Panc1 (cell line): ENCODE measurements around the gene CSH1. TPM values are rescaled to one million over a fixed set of nuclear protein-coding genes. Genes with fewer than 3 reads are reported as not detected.

Experiments used
- ATAC-seq: fragments of 200-7000 bp; cut with Tn5 transposase; 2 replicates; pipeline ENCODE4 v1.9.1; 2020; ENCODE audit warnings: mild to moderate bottlenecking, moderate library complexity
- BruUV-seq: library from RNA; stranded (reverse); fragments of 400-500 nt; replicated peaks from 2 replicates; lab custom pipeline; 2021; lab: Mats Ljungman, UMichigan
- CTCF ChIA-PET: fragments of 300-600 bp; sonication (Branson Sonifier 250); formaldehyde crosslinking; loops from one replicate; lab custom pipeline; 2022; ENCODE audit warnings: antibody characterized with exemption; lab: Charles Lee
- POLR2A ChIA-PET: fragments of 300-600 bp; sonication (Branson Sonifier 250); formaldehyde crosslinking; loops from one replicate; lab custom pipeline; 2022; ENCODE audit warnings: antibody characterized with exemption; lab: Charles Lee
- DNase-seq: peaks from one replicate; pipeline ENCODE4 v3.0.0-alpha.2; 2010; ENCODE audit warnings: low read depth, low spot score
- H3K27ac ChIP-seq: 2 replicates; pipeline ENCODE4 v1.5.1; 2011; ENCODE audit warnings: mild to moderate bottlenecking, low read length, inconsistent platforms
- H3K27me3 ChIP-seq: fragments of 200-500 bp; sonication (Bioruptor generic); 2 replicates; pipeline ENCODE4 v1.6.0; 2014; ENCODE audit warnings: low read length, inconsistent platforms; ENCODE audit not compliant: control insufficient read depth, insufficient read depth
- H3K36me3 ChIP-seq: fragments of 200-500 bp; sonication (Bioruptor generic); 2 replicates; pipeline ENCODE4 v1.5.1; 2014; ENCODE audit warnings: inconsistent platforms, mild to moderate bottlenecking, low read length, moderate library complexity; ENCODE audit not compliant: control insufficient read depth, insufficient read depth
- H3K4me1 ChIP-seq: 2 replicates; pipeline ENCODE4 v1.5.1; 2011; ENCODE audit warnings: inconsistent platforms, mild to moderate bottlenecking, low read length, moderate library complexity; ENCODE audit not compliant: control insufficient read depth, insufficient read depth
- H3K4me3 ChIP-seq, 2 experiments: 2 replicates each; pipeline ENCODE4 v1.5.1; 2011 to 2012; ENCODE audit warnings: low read depth in 2 of 2, low read length in 2 of 2, mild to moderate bottlenecking in 2 of 2, inconsistent platforms in 1 of 2, moderate library complexity in 1 of 2
- H3K9me3 ChIP-seq: fragments of 200-500 bp; sonication (Bioruptor generic); 2 replicates; pipeline ENCODE4 v1.5.1; 2014; ENCODE audit warnings: low read depth, mild to moderate bottlenecking, inconsistent platforms, low read length, moderate library complexity; ENCODE audit not compliant: control insufficient read depth, insufficient read depth
- CTCF ChIP-seq: fragments of 450-650 bp; IDR thresholded peaks from 2 replicates; pipeline ENCODE4 v1.5.1; 2017; ENCODE audit warnings: mild to moderate bottlenecking
- POLR2AphosphoS5 ChIP-seq: IDR thresholded peaks from 2 replicates; pipeline ENCODE4 v1.6.1; 2012; ENCODE audit warnings: mild to moderate bottlenecking, low read depth, low read length, moderate library complexity
- REST ChIP-seq, 2 experiments: IDR thresholded peaks; 2 replicates each; pipeline ENCODE4 v1.6.1; 2011 to 2012; ENCODE audit warnings: low read depth in 2 of 2, control low read depth in 1 of 2, low read length in 1 of 2, mild to moderate bottlenecking in 1 of 2, moderate library complexity in 1 of 2; ENCODE audit not compliant: insufficient read depth in 1 of 2
- SIN3A ChIP-seq: IDR thresholded peaks from 2 replicates; pipeline ENCODE4 v1.6.1; 2012; ENCODE audit warnings: low read depth, mild to moderate bottlenecking, low read length, moderate library complexity, borderline replicate concordance; ENCODE audit not compliant: insufficient read depth
- TCF7L2 ChIP-seq: IDR thresholded peaks from 2 replicates; pipeline ENCODE4 v1.6.1; 2011; ENCODE audit warnings: mild to moderate bottlenecking, low read depth, low read length, inconsistent platforms
- in situ Hi-C: cut with HindIII; loops from 2 replicates; pipeline ENCODE4 v1.10.0; 2016; ENCODE audit warnings: low sequenced_read_pairs, low pct_unique_long_range_greater_than_20kb
- intact Hi-C: fragments of 100-400 bp; cut with micrococcal nuclease; formaldehyde crosslinking; loops from one replicate; pipeline ENCODE4 v1.10.0; 2022; ENCODE audit not compliant: unreplicated experiment
- total RNA-seq: library from RNA; stranded (reverse); gene quantifications from one replicate; pipeline ENCODE4 v1.2.1, GENCODE V29; 2021; ENCODE audit not compliant: unreplicated experiment

CSH1 gene
- total RNA-seq, 1 experiment from 2014 or later, result not detected

- intact Hi-C loops, result no loop called here
- Histone ChIP-seq H3K27ac (peak overlapping the region; percentile 79), H3K36me3 (no peaks in the 10 kb centered on the region), H3K27me3 (no peaks in the 10 kb centered on the region), H3K4me3 (peak overlapping the region; percentile 34 to 48), H3K4me1 (peaks cover 2% of the 10 kb centered on the region; the same call in 1 of the 2 replicates), H3K9me3 (no peaks in the 10 kb centered on the region)
- ChIA-PET CTCF (interaction anchor here (0.6 to 0.7 kb wide), 3 partner anchors 75 to 424 kb away, joined by 3 to 4 read pairs (median 3); partner anchors contain the start of gene CCDC47), POLR2A (no interaction called here)
- ATAC-seq (peak; percentile 96), DNase-seq (peak; percentile 60)
- BruUV-seq, result no TSS peak
- TF ChIP-seq REST (IDR thresholded peaks at IDR 0.05; ENCODE audit: insufficient read depth in 1 of 2, low read depth in 2 of 2, low read length in 1 of 2) (no peak), SIN3A (no peak), TCF7L2 (peak; percentile 57; the same call in 1 of the 2 replicates), CTCF (peak; percentile 88)
- in situ Hi-C loops, result no loop called here
Measured at GRCh38 chr17:63848834-63849689, 47.3 kb downstream of the CSH1 start.

GRCh38 chr17:63847525-63848249 lies 48.7 kb downstream of the CSH1 start:
- ChIA-PET POLR2A (no interaction called here), CTCF (no interaction called here)
- ATAC-seq (no peak), DNase-seq (no peak)
- H3K9me3 ChIP-seq, result no peaks in the 10 kb centered on the region
- intact Hi-C loops (no loop called here), in situ Hi-C loops (no loop called here)
- H3K4me1 ChIP-seq, result peaks cover 8% of the 10 kb centered on the region
- BruUV-seq, result no TSS peak
- H3K27ac ChIP-seq, result no peak overlapping the region
- no peaks in the 10 kb centered on the region for H3K27me3 ChIP-seq
- TF ChIP-seq TCF7L2 (no peak), SIN3A (no peak), CTCF (no peak), POLR2AphosphoS5 (no peak), REST (IDR thresholded peaks at IDR 0.05; ENCODE audit: insufficient read depth in 1 of 2, low read depth in 2 of 2, low read length in 1 of 2) (no peak)
- no peaks in the 10 kb centered on the region; the same call in 1 of the 2 replicates for H3K36me3 ChIP-seq
- H3K4me3 ChIP-seq, result no peak overlapping the region
